Prostate gland (tissue), 2 donors: ENCODE results near the gene TMEM51.

Experiments used
- CTCF ChIP-seq, 4 experiments: fragments of 200-600 bp in 2 of 4; fragments of 450-650 bp in 2 of 4; sonication (generic) in 2 of 4; IDR thresholded peaks; 1 replicate in 3 of 4; 2 replicates in 1 of 4; pipeline ENCODE4 v1.5.1; 2016 to 2019; ENCODE audit warnings: antibody characterized with exemption in 4 of 4, mild to moderate bottlenecking in 2 of 4, moderate library complexity in 2 of 4
- POLR2A ChIP-seq: fragments of 450-650 bp; IDR thresholded peaks from one replicate; pipeline ENCODE4 v1.6.1; 2016; ENCODE audit warnings: antibody characterized with exemption, mild to moderate bottlenecking

- no peak for TF ChIP-seq CTCF (IDR thresholded peaks at IDR 0.05)
- TF ChIP-seq POLR2A: no peak
Measured at GRCh38 chr1:15242766-15243165, 89.2 kb downstream of the TMEM51 start.
